Measurements from ENCODE around the gene B3GNT7. TPM values are rescaled to one million over a fixed set of nuclear protein-coding genes. Genes with fewer than 3 reads are reported as not detected.

B3GNT7 gene
- total and polyA plus RNA-seq, 2 of the 4 experiments (the other 2 are of a cell fraction) = under 0.01 to 0.03 TPM

- H2BK15ac ChIP-seq (ENCODE audit: low read depth, low read length) = peak overlapping the region; percentile 33; the same call in 1 of the 3 replicates
- no peak overlapping the region; the same call in 1 of the 2 replicates for H2BK20ac ChIP-seq (ENCODE audit: low read depth, low read length)
- no peak overlapping the region for H4K5ac ChIP-seq (ENCODE audit: low read depth, low read length)
- no peaks in the 10 kb centered on the region for H3K9me1 ChIP-seq (ENCODE audit: insufficient read depth, low read length)
- no peak for ATAC-seq (ENCODE audit: low read depth)
- no peak overlapping the region for H4K91ac ChIP-seq (ENCODE audit: insufficient read depth, low read depth, low read length)
- H3K4me3 ChIP-seq (ENCODE audit: insufficient read depth, low read depth, low read length) = no peak overlapping the region
- no peaks in the 10 kb centered on the region for H3K27me3 ChIP-seq (ENCODE audit: control insufficient read depth, insufficient read depth, low read length)
- H2AK5ac ChIP-seq (ENCODE audit: low read depth, low read length) = no peak overlapping the region
- no peak overlapping the region for H2BK5ac ChIP-seq (ENCODE audit: low read depth, low read length, poor library complexity, severe bottlenecking)
- H3K14ac ChIP-seq (replicated peaks; ENCODE audit: low read depth, low read length) = no peak overlapping the region
- no peak overlapping the region for H3K23ac ChIP-seq (ENCODE audit: low read depth, low read length)
- no peak overlapping the region for H3K4me2 ChIP-seq (ENCODE audit: low read depth, low read length)
- no peak overlapping the region for H4K8ac ChIP-seq (ENCODE audit: low read depth in 2 of 2, low read length in 2 of 2)
- no peak for TF ChIP-seq USF2 (IDR thresholded peaks at IDR 0.05; ENCODE audit: low read depth, low read length)
- no peak for TF ChIP-seq MAFK (IDR thresholded peaks at IDR 0.05; ENCODE audit: low read depth, low read length)
- TF ChIP-seq POLR2A (IDR thresholded peaks at IDR 0.05; ENCODE audit: low read depth, low read length) = no peak
- TF ChIP-seq MXI1 (IDR thresholded peaks at IDR 0.05; ENCODE audit: borderline replicate concordance, low read depth, low read length) = no peak
- no peak for TF ChIP-seq ELK1 (IDR thresholded peaks at IDR 0.05; ENCODE audit: borderline replicate concordance, low read depth, low read length)
- no peak for TF ChIP-seq RAD21 (IDR thresholded peaks at IDR 0.05; ENCODE audit: low read length)
- no peak for TF ChIP-seq RCOR1 (IDR thresholded peaks at IDR 0.05; ENCODE audit: insufficient replicate concordance, low read length)
- TF ChIP-seq FOS (IDR thresholded peaks at IDR 0.05; ENCODE audit: low read depth, low read length) = no peak
- TF ChIP-seq MAZ (IDR thresholded peaks at IDR 0.05; ENCODE audit: borderline replicate concordance, low read depth, low read length) = no peak
- no peak for TF ChIP-seq CHD1 (IDR thresholded peaks at IDR 0.05; ENCODE audit: low read depth, low read length)
- no peak overlapping the region for H3K9ac ChIP-seq (ENCODE audit: low read depth, low read length)
- no TSS peak for BruUV-seq (replicated peaks)
- H2AFZ ChIP-seq (replicated peaks; ENCODE audit: low read length, poor library complexity) = no peak overlapping the region
- dilution Hi-C loops (cut with HindIII; ENCODE audit: low sequenced_read_pairs, unreplicated experiment) = no loop called here
- DNase-seq = no peak
- intact Hi-C loops (cut with micrococcal nuclease) = no loop called here
- POLR2A ChIA-PET (ENCODE audit: unreplicated experiment) = no interaction called here
- peaks cover 9% of the 10 kb centered on the region for H3K4me1 ChIP-seq (ENCODE audit: control insufficient read depth, insufficient read depth, low read length)
- CTCF ChIA-PET = no interaction called here
- peak overlapping the region; percentile 49 for H2BK120ac ChIP-seq (ENCODE audit: low read depth, low read length)
- no peak overlapping the region; the same call in 1 of the 2 replicates for H3K4ac ChIP-seq (ENCODE audit: low read depth, low read length)
- no peaks in the 10 kb centered on the region for H3K79me1 ChIP-seq (ENCODE audit: low read depth in 1 of 2, low read length in 2 of 2)
- peaks cover 4% of the 10 kb centered on the region for H3K9me3 ChIP-seq (ENCODE audit: control insufficient read depth, insufficient read depth, low read length)
- no peak overlapping the region for H2AK9ac ChIP-seq (replicated peaks; ENCODE audit: low read depth, low read length, poor library complexity)
- in situ Hi-C loops (cut with MboI; ENCODE audit: low sequenced_read_pairs) = no loop called here
- no peak overlapping the region for H3K27ac ChIP-seq (ENCODE audit: insufficient read depth, low read length)
- WGBS, 2 experiments (ENCODE audit: extremely low coverage in 2 of 2, insufficient read length in 1 of 2) = 83% methylated on average over 2 of the region's 5 CpGs; no CpG with 5 or more reads in 1 of the 2 experiments
- no peaks in the 10 kb centered on the region for H4K20me1 ChIP-seq (ENCODE audit: insufficient read depth, low read length)
- H3K18ac ChIP-seq (ENCODE audit: low read depth, low read length) = no peak overlapping the region
- no peak overlapping the region for H3K56ac ChIP-seq (ENCODE audit: extremely low read depth, insufficient read depth, low read length)
- H3K36me3 ChIP-seq (ENCODE audit: control insufficient read depth, insufficient read depth, low read length) = no peaks in the 10 kb centered on the region
These were observed 10.1 kb upstream of the B3GNT7 start for GRCh38 chr2:231385429-231385828.

Data from IMR-90 (cell line).